ENCODE data around the gene CNTN4. TPM values are rescaled to one million over a fixed set of nuclear protein-coding genes. Genes with fewer than 3 reads are reported as not detected.

The CNTN4 gene
- total RNA-seq, 1 donor from 2014 or later: not detected

DNA sequence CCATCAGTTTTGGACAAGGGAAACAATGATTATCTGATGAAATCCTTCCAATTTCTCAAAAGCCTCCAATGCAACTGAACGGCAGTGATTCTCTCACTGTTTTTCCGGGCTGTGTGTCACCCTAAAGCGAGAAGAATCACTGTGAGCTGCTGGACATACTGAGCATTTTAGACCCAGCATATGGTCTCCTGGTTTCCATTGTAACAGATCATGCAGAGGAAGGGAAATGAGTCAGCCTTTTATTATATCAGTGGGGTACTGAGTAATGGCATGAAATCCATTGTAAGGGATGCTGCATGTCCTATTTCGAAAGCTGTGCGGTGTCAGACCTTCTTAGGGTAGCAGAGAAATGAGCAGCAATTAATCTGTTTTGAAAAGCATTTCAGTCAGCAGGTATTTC, 724.4 kb downstream of the CNTN4 start:
- Mint-ChIP-seq H3K36me3 (ENCODE audit: low read depth, unreplicated experiment) (no peaks in the 10 kb centered on the region), H3K4me1 (ENCODE audit: low read depth, unreplicated experiment) (no peaks in the 10 kb centered on the region), H3K9me3 (ENCODE audit: unreplicated experiment) (peaks cover 2% of the 10 kb centered on the region), H3K4me3 (ENCODE audit: unreplicated experiment) (no peak overlapping the region), H3K27ac (ENCODE audit: unreplicated experiment) (no peak overlapping the region), H3K27me3 (ENCODE audit: low read depth, unreplicated experiment) (no peaks in the 10 kb centered on the region)
- no peaks in the 10 kb centered on the region for H3K4me1 ChIP-seq (ENCODE audit: insufficient read depth, low read length)
- H3K4me2 ChIP-seq (ENCODE audit: low read length): peak overlapping the region; percentile 27
- DNase-seq (ENCODE audit: low read depth) (peak; percentile 26), FAIRE-seq (no peak)
- H3K9me3 ChIP-seq (ENCODE audit: insufficient read depth, low read depth, low read length): no peaks in the 10 kb centered on the region
- no peak overlapping the region for H3K27ac ChIP-seq (ENCODE audit: low read depth, low read length)
- TF ChIP-seq, protein P1, sequence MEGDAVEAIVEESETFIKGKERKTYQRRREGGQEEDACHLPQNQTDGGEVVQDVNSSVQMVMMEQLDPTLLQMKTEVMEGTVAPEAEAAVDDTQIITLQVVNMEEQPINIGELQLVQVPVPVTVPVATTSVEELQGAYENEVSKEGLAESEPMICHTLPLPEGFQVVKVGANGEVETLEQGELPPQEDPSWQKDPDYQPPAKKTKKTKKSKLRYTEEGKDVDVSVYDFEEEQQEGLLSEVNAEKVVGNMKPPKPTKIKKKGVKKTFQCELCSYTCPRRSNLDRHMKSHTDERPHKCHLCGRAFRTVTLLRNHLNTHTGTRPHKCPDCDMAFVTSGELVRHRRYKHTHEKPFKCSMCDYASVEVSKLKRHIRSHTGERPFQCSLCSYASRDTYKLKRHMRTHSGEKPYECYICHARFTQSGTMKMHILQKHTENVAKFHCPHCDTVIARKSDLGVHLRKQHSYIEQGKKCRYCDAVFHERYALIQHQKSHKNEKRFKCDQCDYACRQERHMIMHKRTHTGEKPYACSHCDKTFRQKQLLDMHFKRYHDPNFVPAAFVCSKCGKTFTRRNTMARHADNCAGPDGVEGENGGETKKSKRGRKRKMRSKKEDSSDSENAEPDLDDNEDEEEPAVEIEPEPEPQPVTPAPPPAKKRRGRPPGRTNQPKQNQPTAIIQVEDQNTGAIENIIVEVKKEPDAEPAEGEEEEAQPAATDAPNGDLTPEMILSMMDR (IDR thresholded peaks at IDR 0.05; ENCODE audit: insufficient read depth, low read depth, low read length): no peak
- TF ChIP-seq EZH2 (IDR thresholded peaks at IDR 0.05; ENCODE audit: insufficient read depth, low read length): no peak
- no peak overlapping the region for H3K4me3 ChIP-seq (ENCODE audit: insufficient read depth, low read depth, low read length)
- H3K36me3 ChIP-seq (ENCODE audit: insufficient read depth, low read length): no peaks in the 10 kb centered on the region
- H4K20me1 ChIP-seq (ENCODE audit: insufficient read depth, low read length): no peaks in the 10 kb centered on the region
- no peaks in the 10 kb centered on the region for H3K27me3 ChIP-seq (ENCODE audit: insufficient read depth, low read length)
- no peaks in the 10 kb centered on the region for H3K79me2 ChIP-seq (ENCODE audit: insufficient read depth, low read length)
- peak overlapping the region; percentile 29 for H2AFZ ChIP-seq (ENCODE audit: low read depth, low read length)
- H3K9ac ChIP-seq (ENCODE audit: low read length): no peak overlapping the region

DNA sequence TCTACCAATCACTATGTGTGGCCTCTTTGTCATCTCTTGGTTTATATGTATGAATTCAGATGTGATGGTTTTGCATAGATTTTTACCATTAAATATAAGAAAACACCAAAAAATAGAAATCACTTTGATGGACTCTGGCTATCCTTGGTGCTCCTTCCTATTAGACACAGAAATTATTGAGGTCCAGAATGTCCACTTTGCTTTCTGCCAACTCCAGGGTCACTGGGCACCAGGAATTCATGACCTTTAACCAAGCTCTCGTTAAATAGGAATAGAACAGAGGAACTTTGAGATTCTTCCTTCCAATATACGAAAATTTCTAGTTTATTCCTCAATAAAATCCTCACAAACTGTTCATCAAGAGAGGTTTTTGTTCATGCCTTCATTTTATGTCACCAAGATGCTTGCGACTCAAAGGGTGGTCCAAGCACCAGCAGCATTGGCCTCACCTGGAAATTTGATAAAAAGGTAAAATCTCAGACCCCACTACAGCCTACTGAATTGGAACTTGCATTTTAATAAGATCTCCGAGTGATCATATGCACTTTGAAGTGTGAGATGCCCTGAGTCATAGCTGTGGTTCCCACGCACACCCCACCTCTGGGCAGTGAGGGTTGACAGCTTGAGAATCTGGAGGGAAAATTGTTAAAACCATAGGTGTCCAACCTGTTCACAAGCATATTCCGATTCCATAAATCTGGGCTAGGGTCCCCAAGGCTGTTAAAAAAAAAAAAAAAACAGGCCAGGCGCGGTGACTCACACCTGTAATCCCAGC, 725.0 kb downstream of the CNTN4 start:
- peak overlapping the region; percentile 27 for H3K4me2 ChIP-seq (ENCODE audit: low read length)
- H3K9ac ChIP-seq (ENCODE audit: low read length): no peak overlapping the region
- no peaks in the 10 kb centered on the region for H4K20me1 ChIP-seq (ENCODE audit: insufficient read depth, low read length)
- Mint-ChIP-seq H3K27me3 (ENCODE audit: low read depth, unreplicated experiment) (no peaks in the 10 kb centered on the region), H3K27ac (ENCODE audit: unreplicated experiment) (no peak overlapping the region), H3K4me1 (ENCODE audit: low read depth, unreplicated experiment) (no peaks in the 10 kb centered on the region), H3K9me3 (ENCODE audit: unreplicated experiment) (peaks cover 2% of the 10 kb centered on the region), H3K36me3 (ENCODE audit: low read depth, unreplicated experiment) (no peaks in the 10 kb centered on the region), H3K4me3 (ENCODE audit: unreplicated experiment) (no peak overlapping the region)
- no peaks in the 10 kb centered on the region for H3K36me3 ChIP-seq (ENCODE audit: insufficient read depth, low read length)
- FAIRE-seq (no peak), DNase-seq (ENCODE audit: low read depth) (no peak)
- H2AFZ ChIP-seq (ENCODE audit: low read depth, low read length): no peak overlapping the region
- no peak overlapping the region for H3K27ac ChIP-seq (ENCODE audit: low read depth, low read length)
- no peaks in the 10 kb centered on the region for H3K79me2 ChIP-seq (ENCODE audit: insufficient read depth, low read length)
- H3K4me1 ChIP-seq (ENCODE audit: insufficient read depth, low read length): no peaks in the 10 kb centered on the region
- H3K9me3 ChIP-seq (ENCODE audit: insufficient read depth, low read depth, low read length): no peaks in the 10 kb centered on the region
- no peaks in the 10 kb centered on the region for H3K27me3 ChIP-seq (ENCODE audit: insufficient read depth, low read length)
- H3K4me3 ChIP-seq (ENCODE audit: insufficient read depth, low read depth, low read length): no peak overlapping the region
- TF ChIP-seq, protein P1 (IDR thresholded peaks at IDR 0.05; ENCODE audit: insufficient read depth, low read depth, low read length): no peak
- TF ChIP-seq EZH2 (IDR thresholded peaks at IDR 0.05; ENCODE audit: insufficient read depth, low read length): no peak

DNA sequence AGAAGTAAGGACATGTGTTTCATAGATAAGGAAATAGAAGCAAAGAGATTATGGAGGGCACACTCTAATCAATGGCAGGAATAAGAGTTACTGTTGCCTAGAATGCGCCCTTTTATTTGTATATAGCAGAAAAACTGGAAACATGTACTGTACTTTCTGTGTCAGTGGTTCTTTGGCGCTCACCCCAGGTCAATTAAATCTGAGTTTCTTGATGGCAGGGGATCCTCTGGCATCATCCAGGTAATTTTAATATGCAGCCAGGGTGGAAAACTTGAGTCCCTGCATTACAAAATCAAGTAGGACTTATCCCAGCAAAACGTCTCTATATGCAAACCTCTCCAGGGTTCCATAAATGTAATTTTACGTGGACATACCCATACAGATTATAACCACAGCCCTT, 727.4 kb downstream of the CNTN4 start:
- no peak overlapping the region for H3K4me3 ChIP-seq (ENCODE audit: insufficient read depth, low read depth, low read length)
- H3K9me3 ChIP-seq (ENCODE audit: insufficient read depth, low read depth, low read length): no peaks in the 10 kb centered on the region
- no peak overlapping the region for H3K4me3 Mint-ChIP-seq (ENCODE audit: unreplicated experiment)
- H3K9ac ChIP-seq (ENCODE audit: low read length): no peak overlapping the region
- no peaks in the 10 kb centered on the region for H3K36me3 ChIP-seq (ENCODE audit: insufficient read depth, low read length)
- no peak overlapping the region for H3K4me2 ChIP-seq (ENCODE audit: low read length)
- no peak for FAIRE-seq
- H3K79me2 ChIP-seq (ENCODE audit: insufficient read depth, low read length): no peaks in the 10 kb centered on the region
- no peaks in the 10 kb centered on the region for H3K27me3 ChIP-seq (ENCODE audit: insufficient read depth, low read length)
- no peaks in the 10 kb centered on the region for H3K4me1 ChIP-seq (ENCODE audit: insufficient read depth, low read length)
- H3K27ac Mint-ChIP-seq (ENCODE audit: unreplicated experiment): no peak overlapping the region
- no peaks in the 10 kb centered on the region for H3K36me3 Mint-ChIP-seq (ENCODE audit: low read depth, unreplicated experiment)
- TF ChIP-seq, protein P1 (IDR thresholded peaks at IDR 0.05; ENCODE audit: insufficient read depth, low read depth, low read length): no peak
- TF ChIP-seq EZH2 (IDR thresholded peaks at IDR 0.05; ENCODE audit: insufficient read depth, low read length): no peak
- no peaks in the 10 kb centered on the region for H4K20me1 ChIP-seq (ENCODE audit: insufficient read depth, low read length)
- no peak overlapping the region for H2AFZ ChIP-seq (ENCODE audit: low read depth, low read length)
- peaks cover 2% of the 10 kb centered on the region for H3K9me3 Mint-ChIP-seq (ENCODE audit: unreplicated experiment)
- no peak overlapping the region for H3K27ac ChIP-seq (ENCODE audit: low read depth, low read length)
- no peaks in the 10 kb centered on the region for H3K27me3 Mint-ChIP-seq (ENCODE audit: low read depth, unreplicated experiment)
- no peak for DNase-seq (ENCODE audit: low read depth)
- H3K4me1 Mint-ChIP-seq (ENCODE audit: low read depth, unreplicated experiment): no peaks in the 10 kb centered on the region
